ENCODE measurements around the gene PHKA2. TPM values are rescaled to one million over a fixed set of nuclear protein-coding genes. Genes with fewer than 3 reads are reported as not detected.
"Not testable (repeated sequence)": the region's sequence is repeated elsewhere in the genome, so short reads cannot be mapped to it uniquely, and the experiment has no call there.

Gene PHKA2
- total RNA-seq, 2 donors from 2014 or later: 19.1 to 29.4 TPM

DNA sequence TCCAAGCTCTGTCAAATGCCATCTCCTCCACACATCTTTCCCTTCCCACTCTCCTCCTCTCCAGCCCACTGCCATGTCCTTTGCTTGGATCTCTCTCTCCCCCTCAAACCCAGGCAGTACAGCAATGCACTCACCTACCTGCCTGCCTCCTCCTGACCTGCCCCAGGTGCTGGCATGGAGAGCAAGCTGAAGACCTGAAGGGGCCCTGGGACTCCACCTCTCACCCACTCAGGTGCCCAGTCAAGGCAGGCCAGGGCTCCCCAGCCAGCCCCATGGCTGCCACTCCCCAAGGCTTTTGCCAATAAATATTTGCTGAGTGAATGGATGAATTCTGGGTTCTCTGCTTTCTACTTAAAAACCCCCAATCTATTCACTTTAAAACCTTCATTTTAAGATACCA lies 12.6 kb upstream of the PHKA2 start:
- H3K4me1 Mint-ChIP-seq (ENCODE audit: low read depth in 2 of 2): no peaks in the 10 kb centered on the region
- no peak for DNase-seq (ENCODE audit: low spot score)
- no peak overlapping the region for H3K4me3 Mint-ChIP-seq
- H3K9me3 Mint-ChIP-seq: no peaks in the 10 kb centered on the region
- H3K36me3 Mint-ChIP-seq: no peaks in the 10 kb centered on the region
- H3K27me3 Mint-ChIP-seq: peaks cover 0 to 7% of the 10 kb centered on the region in 2 donors
- no peak overlapping the region for H3K27ac Mint-ChIP-seq
- ATAC-seq: no peak

DNA sequence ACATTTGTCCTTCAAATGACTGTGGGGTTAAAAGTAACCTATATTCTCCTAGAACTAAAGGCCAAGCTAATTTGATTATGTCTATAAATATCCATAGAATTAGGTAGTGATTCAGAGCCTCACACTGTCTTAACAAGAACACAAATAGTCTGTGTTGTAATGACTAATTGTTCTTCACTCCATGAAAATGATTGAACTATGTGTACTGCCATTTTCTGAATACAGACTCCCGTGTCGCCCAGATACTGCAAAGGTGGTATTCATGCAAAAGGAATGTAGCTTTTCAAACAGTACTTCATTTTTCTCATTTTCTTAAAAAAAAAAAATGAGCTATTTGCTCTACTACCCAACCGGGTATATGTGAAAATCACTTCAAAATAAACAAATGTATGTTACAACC lies 11.3 kb upstream of the PHKA2 start:
- H3K36me3 Mint-ChIP-seq: no peaks in the 10 kb centered on the region
- H3K9me3 Mint-ChIP-seq: no peaks in the 10 kb centered on the region
- no peak for ATAC-seq
- no peak overlapping the region for H3K4me3 Mint-ChIP-seq
- no peak for DNase-seq (ENCODE audit: low spot score)
- peaks cover 0 to 7% of the 10 kb centered on the region in 2 donors for H3K27me3 Mint-ChIP-seq
- no peak overlapping the region for H3K27ac Mint-ChIP-seq
- no peaks in the 10 kb centered on the region for H3K4me1 Mint-ChIP-seq (ENCODE audit: low read depth in 2 of 2)

- Mint-ChIP-seq H3K27ac (no peak overlapping the region), H3K4me1 (ENCODE audit: low read depth in 2 of 2) (no peaks in the 10 kb centered on the region), H3K27me3 (peaks cover 0 to 7% of the 10 kb centered on the region in 2 donors), H3K4me3 (no peak overlapping the region), H3K36me3 (no peaks in the 10 kb centered on the region), H3K9me3 (no peaks in the 10 kb centered on the region)
- ATAC-seq (no peak), DNase-seq (ENCODE audit: low spot score) (no peak)
Observed at GRCh38 chrX:18994713-18995112, 10.8 kb upstream of the PHKA2 start.

- H3K9me3 Mint-ChIP-seq: no peaks in the 10 kb centered on the region
- H3K4me1 Mint-ChIP-seq (ENCODE audit: low read depth in 2 of 2): no peaks in the 10 kb centered on the region
- ATAC-seq: no peak
- H3K4me3 Mint-ChIP-seq: no peak overlapping the region
- no peaks in the 10 kb centered on the region for H3K36me3 Mint-ChIP-seq
- no peak for DNase-seq (ENCODE audit: low spot score)
- peaks cover 0 to 7% of the 10 kb centered on the region in 2 donors for H3K27me3 Mint-ChIP-seq
- H3K27ac Mint-ChIP-seq: no peak overlapping the region
Observed at GRCh38 chrX:18992829-18993228, 8.9 kb upstream of the PHKA2 start.

DNA sequence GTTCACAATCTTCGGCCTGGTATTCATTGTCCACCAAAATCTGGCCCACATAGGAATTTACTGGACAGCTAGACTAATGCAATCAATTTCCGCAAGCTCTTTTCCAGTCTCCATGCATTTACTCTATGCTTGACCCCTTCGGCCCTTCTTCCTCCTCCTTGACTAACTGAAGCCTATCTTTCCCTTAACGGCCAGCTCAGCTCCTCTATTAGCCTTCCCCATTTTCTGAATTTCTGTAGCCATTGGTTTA lies 1.2 kb upstream of the PHKA2 start:
- ATAC-seq: no peak
- no peak for DNase-seq (ENCODE audit: low spot score)
- Mint-ChIP-seq H3K36me3 (no peaks in the 10 kb centered on the region), H3K9me3 (no peaks in the 10 kb centered on the region), H3K4me1 (ENCODE audit: low read depth in 2 of 2) (peaks cover 4 to 5% of the 10 kb centered on the region in 2 donors), H3K4me3 (peak overlapping the region; percentile 97), H3K27me3 (peaks cover 0 to 4% of the 10 kb centered on the region in 2 donors), H3K27ac (peak overlapping the region; percentile 86 to 87)

DNA sequence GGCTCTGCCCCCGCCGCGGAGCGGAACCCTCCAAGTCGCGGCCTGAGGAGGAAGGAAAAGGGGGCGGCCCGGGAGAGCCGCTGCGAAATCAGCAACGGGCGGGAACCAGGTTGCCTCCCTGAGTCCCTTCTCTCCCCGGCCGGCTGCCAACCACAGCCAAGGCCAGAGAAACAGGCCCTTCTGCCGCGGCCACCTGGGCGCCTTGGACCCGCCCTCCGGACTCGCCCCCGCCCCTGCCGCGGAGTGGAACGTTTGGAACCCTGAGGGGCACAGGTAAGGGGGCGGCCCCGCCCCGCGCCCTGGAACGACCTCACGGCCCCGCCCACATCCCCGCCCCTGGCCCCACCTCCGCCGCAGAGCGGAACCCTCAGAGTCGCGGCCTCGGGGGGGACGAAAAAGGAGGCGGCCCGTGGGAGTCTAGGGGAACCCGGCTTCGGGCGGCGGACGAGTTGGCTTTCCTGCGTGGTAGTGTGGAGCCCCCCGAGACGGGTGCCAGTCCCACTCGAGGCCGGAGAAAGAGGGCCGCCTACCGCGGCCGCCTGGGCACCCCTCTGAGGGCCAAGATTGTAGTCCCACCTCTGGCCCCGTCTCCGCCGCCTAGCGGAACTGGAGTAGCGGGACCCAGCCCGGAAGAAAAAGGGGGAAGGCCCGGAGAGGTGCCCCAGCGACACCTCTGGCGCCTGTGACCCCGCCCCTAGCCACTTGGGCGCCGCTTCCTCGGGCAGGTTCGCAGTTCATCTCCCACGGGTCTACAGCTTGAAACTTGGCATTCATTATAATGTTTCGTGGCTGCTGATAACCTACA lies 669 bp upstream of the PHKA2 start:
- Mint-ChIP-seq H3K4me1 (ENCODE audit: low read depth in 2 of 2) (peaks cover 4 to 5% of the 10 kb centered on the region in 2 donors), H3K27me3 (peaks cover 0 to 4% of the 10 kb centered on the region in 2 donors), H3K36me3 (no peaks in the 10 kb centered on the region), H3K4me3 (peak overlapping the region; percentile 97), H3K9me3 (no peaks in the 10 kb centered on the region), H3K27ac (peak overlapping the region; percentile 86 to 87)
- peak; percentile 94 to 95 for ATAC-seq
- peak; percentile 85 for DNase-seq (ENCODE audit: low spot score)

GRCh38 chrX:18981124-18981807 lies 2.6 kb downstream of the PHKA2 start:
- H3K36me3 Mint-ChIP-seq: no peaks in the 10 kb centered on the region
- ATAC-seq (no peak), DNase-seq (ENCODE audit: low spot score) (no peak)
- H3K4me3 Mint-ChIP-seq: no peak overlapping the region
- peaks cover 4 to 5% of the 10 kb centered on the region in 2 donors for H3K4me1 Mint-ChIP-seq (ENCODE audit: low read depth in 2 of 2)
- H3K27me3 Mint-ChIP-seq: peaks cover 0 to 4% of the 10 kb centered on the region in 2 donors
- no peak overlapping the region for H3K27ac Mint-ChIP-seq
- no peaks in the 10 kb centered on the region for H3K9me3 Mint-ChIP-seq

DNA sequence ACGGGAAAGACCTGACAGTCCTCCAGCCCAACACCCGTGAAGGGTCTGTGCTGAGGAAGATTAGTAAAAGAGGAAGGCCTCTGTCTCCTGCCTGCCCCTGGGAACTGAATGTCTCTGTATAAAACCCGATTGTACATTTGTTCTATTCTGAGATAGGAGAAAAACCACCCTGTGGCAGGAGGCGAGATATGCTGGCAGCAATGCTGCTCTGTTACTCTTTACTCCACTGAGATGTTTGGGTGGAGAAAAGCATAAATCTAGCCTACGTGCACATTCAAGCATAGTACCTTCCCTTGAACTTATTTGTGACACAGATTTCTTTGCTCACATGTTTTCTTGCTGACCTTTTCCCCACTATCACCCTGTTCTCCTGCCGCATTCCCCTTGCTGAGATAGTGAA lies 3.7 kb downstream of the PHKA2 start:
- H3K27ac Mint-ChIP-seq; H3K27me3 Mint-ChIP-seq; H3K4me3 Mint-ChIP-seq; H3K36me3 Mint-ChIP-seq; DNase-seq (ENCODE audit: low spot score); ATAC-seq; H3K4me1 Mint-ChIP-seq (ENCODE audit: low read depth in 2 of 2); H3K9me3 Mint-ChIP-seq: not testable (repeated sequence)

DNA sequence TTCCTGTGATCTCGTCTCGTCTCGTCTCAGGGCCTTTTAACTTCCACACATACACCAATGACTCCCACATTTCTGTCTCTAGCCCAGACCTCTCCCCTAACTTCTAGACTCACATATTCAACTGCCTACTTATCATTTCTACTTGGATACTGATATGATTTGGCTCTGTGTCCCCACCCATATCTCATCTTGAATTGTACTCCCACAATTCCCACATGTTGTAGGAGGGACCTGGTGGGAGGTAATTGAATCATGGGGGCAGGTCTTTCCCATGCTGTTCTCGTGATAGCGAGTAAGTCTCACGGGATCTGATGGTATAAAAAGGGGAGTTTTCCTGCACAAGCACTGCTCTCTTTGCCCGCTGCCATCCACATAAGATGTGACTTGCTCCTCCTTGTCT lies 8.9 kb downstream of the PHKA2 start:
- Mint-ChIP-seq H3K27ac (no peak overlapping the region), H3K36me3 (no peaks in the 10 kb centered on the region), H3K27me3 (peaks cover 0 to 2% of the 10 kb centered on the region in 2 donors), H3K9me3 (no peaks in the 10 kb centered on the region), H3K4me3 (no peak overlapping the region), H3K4me1 (ENCODE audit: low read depth in 2 of 2) (peaks cover 3 to 4% of the 10 kb centered on the region in 2 donors)
- DNase-seq (ENCODE audit: low spot score) (no peak), ATAC-seq (no peak)

- ATAC-seq (no peak), DNase-seq (ENCODE audit: low spot score) (no peak)
- Mint-ChIP-seq H3K27ac (no peak overlapping the region), H3K9me3 (no peaks in the 10 kb centered on the region), H3K4me1 (ENCODE audit: low read depth in 2 of 2) (peaks cover 3 to 4% of the 10 kb centered on the region in 2 donors), H3K27me3 (peaks cover 0 to 2% of the 10 kb centered on the region in 2 donors), H3K4me3 (no peak overlapping the region), H3K36me3 (no peaks in the 10 kb centered on the region)
Observed at GRCh38 chrX:18973527-18974192, 10.3 kb downstream of the PHKA2 start.

GRCh38 chrX:18971506-18971905 lies 12.4 kb downstream of the PHKA2 start:
- ATAC-seq (no peak), DNase-seq (ENCODE audit: low spot score) (no peak)
- peaks cover 4 to 6% of the 10 kb centered on the region in 2 donors for H3K4me1 Mint-ChIP-seq (ENCODE audit: low read depth in 2 of 2)
- no peaks in the 10 kb centered on the region for H3K9me3 Mint-ChIP-seq
- H3K27ac Mint-ChIP-seq: no peak overlapping the region
- H3K27me3 Mint-ChIP-seq: peaks cover 0 to 2% of the 10 kb centered on the region in 2 donors
- no peaks in the 10 kb centered on the region for H3K36me3 Mint-ChIP-seq
- H3K4me3 Mint-ChIP-seq: no peak overlapping the region

GRCh38 chrX:18970465-18970864 lies 13.4 kb downstream of the PHKA2 start:
- no peaks in the 10 kb centered on the region for H3K9me3 Mint-ChIP-seq
- ATAC-seq (no peak), DNase-seq (ENCODE audit: low spot score) (no peak)
- H3K4me3 Mint-ChIP-seq: no peak overlapping the region
- peaks cover 1 to 6% of the 10 kb centered on the region in 2 donors for H3K4me1 Mint-ChIP-seq (ENCODE audit: low read depth in 2 of 2)
- H3K27me3 Mint-ChIP-seq: peaks cover 0 to 2% of the 10 kb centered on the region in 2 donors
- no peak overlapping the region for H3K27ac Mint-ChIP-seq
- no peaks in the 10 kb centered on the region for H3K36me3 Mint-ChIP-seq

GRCh38 chrX:18966624-18967023 lies 17.3 kb downstream of the PHKA2 start:
- DNase-seq (ENCODE audit: low spot score) (no peak), ATAC-seq (no peak)
- Mint-ChIP-seq H3K4me1 (ENCODE audit: low read depth in 2 of 2) (peaks cover 14 to 17% of the 10 kb centered on the region in 2 donors), H3K27me3 (no peaks in the 10 kb centered on the region), H3K4me3 (no peak overlapping the region), H3K36me3 (no peaks in the 10 kb centered on the region), H3K9me3 (no peaks in the 10 kb centered on the region), H3K27ac (no peak overlapping the region)

- Mint-ChIP-seq H3K4me3 (no peak overlapping the region), H3K4me1 (ENCODE audit: low read depth in 2 of 2) (peaks cover 23 to 25% of the 10 kb centered on the region in 2 donors), H3K9me3 (no peaks in the 10 kb centered on the region), H3K27me3 (no peaks in the 10 kb centered on the region), H3K36me3 (no peaks in the 10 kb centered on the region), H3K27ac (no peak overlapping the region)
- ATAC-seq (no peak), DNase-seq (ENCODE audit: low spot score) (no peak)
Observed at GRCh38 chrX:18964901-18965300, 19.0 kb downstream of the PHKA2 start.

All from natural killer cell treated with Interleukin-12 subunit alpha and Interleukin-12 subunit beta and Interleukin-15 and Interleukin-18, amount 100 ng/mL, for 72 hours (primary cell).